DMS153 treated with DMSO at 0.1 percent for 48 hours (cell line): ENCODE measurements around the gene SLC22A12.

ENCODE experiments used
- DNase-seq: peaks from one replicate; lab custom pipeline; 2025; ENCODE audit not compliant: unreplicated experiment; lab: John Stamatoyannopoulos, UW

Gene SLC22A12

GRCh38 chr11:64643256-64643881 lies 52.3 kb downstream of the SLC22A12 start:
- DNase-seq = no peak

- no peak for DNase-seq
Observed at GRCh38 chr11:64643920-64644646, 53.1 kb downstream of the SLC22A12 start.

GRCh38 chr11:64644647-64645275 lies 53.7 kb downstream of the SLC22A12 start:
- no peak for DNase-seq

DNA sequence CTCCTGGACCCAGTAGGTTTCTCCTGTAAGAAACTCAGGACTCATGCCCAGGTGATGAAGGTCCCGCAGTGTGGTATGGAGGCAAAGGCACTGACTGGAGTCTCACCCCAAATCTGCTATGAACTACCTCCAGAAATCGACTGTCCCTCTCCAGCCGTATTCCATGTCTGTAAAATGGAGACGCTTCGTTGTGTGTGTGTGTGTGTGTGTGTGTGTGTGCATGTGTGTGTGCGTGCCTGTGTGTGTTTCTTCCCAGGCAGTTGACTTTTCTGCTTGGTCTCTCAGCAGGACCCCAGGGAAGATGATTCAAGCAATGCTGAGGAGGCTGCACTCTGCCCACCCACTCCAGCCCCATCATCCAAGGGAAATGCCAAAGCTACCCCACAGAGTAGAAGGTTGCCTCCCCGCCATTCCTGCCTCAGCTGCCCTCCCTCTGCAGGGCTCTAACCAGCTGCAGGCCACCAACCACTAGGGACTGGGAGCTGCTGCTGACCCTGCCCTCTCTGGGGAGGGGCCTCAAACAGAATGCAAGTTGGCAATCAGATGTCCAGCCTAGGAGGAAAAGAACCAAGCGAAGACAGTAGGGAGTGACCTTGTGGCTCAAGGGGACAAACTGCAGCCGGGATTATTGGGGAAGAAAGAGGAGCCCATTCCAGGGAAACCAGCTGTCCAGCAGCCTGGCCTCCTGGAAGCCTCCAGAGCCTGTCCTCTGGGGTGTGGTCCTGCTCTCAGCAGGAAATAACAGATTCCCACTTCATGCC lies 56.2 kb downstream of the SLC22A12 start:
- no peak for DNase-seq

- DNase-seq = no peak
Observed at GRCh38 chr11:64648551-64648950, 57.5 kb downstream of the SLC22A12 start.

GRCh38 chr11:64649291-64649697 lies 58.3 kb downstream of the SLC22A12 start:
- DNase-seq = peak; percentile 4

GRCh38 chr11:64650923-64651523 lies 60.0 kb downstream of the SLC22A12 start:
- no peak for DNase-seq
